ENCODE results near the gene CAPN10. TPM values are rescaled to one million over a fixed set of nuclear protein-coding genes. Genes with fewer than 3 reads are reported as not detected.

Gene CAPN10
- total and polyA plus RNA-seq, 4 donors, result 12.6 to 66.9 (median 29.6) TPM

DNA sequence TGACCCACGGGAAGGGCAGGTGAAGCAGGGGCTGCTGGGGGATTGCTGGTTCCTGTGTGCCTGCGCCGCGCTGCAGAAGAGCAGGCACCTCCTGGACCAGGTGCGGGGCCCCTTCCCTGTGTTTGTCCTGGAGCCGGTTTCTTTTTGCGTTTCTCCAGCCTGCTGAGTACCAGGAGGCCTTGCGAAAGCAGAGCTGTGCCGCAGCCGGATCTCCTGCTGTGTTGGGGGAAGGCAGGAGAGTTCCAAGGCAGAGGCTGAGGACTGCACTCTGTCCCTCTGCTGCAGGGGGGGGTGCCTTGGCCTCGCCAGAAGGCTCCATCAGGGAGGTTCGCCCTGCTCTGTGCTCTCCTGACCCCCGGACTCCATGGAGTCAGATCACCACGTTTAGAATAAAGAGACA, 2.8 kb downstream of the CAPN10 start:
- Histone ChIP-seq H3K27me3 (ENCODE audit: control insufficient read depth in 1 of 2, insufficient read depth in 2 of 2, low read length in 1 of 2) (no peaks in the 10 kb centered on the region), H3K9me3 (ENCODE audit: control insufficient read depth, low read length) (no peaks in the 10 kb centered on the region), H3K36me3 (ENCODE audit: control insufficient read depth in 1 of 2, insufficient read depth in 2 of 2, low read length in 1 of 2) (no peaks in the 10 kb centered on the region), H3K4me3 (ENCODE audit: low read length in 2 of 2) (no peak overlapping the region), H3K4me1 (ENCODE audit: control insufficient read depth in 1 of 2, insufficient read depth in 2 of 2, low read length in 2 of 2) (no peaks in the 10 kb centered on the region), H3K27ac (ENCODE audit: low read depth in 1 of 2, low read length in 2 of 2) (no peak overlapping the region)
- DNase-seq, result peak in 1 of 2 donors; percentile 55
- intact Hi-C loops (cut with DNase I), result no loop called here
- no peak for ATAC-seq (ENCODE audit: low FRiP score)
- 83 to 87% methylated on average over 14 of the region's 14 CpGs for WGBS, 2 donors

DNA sequence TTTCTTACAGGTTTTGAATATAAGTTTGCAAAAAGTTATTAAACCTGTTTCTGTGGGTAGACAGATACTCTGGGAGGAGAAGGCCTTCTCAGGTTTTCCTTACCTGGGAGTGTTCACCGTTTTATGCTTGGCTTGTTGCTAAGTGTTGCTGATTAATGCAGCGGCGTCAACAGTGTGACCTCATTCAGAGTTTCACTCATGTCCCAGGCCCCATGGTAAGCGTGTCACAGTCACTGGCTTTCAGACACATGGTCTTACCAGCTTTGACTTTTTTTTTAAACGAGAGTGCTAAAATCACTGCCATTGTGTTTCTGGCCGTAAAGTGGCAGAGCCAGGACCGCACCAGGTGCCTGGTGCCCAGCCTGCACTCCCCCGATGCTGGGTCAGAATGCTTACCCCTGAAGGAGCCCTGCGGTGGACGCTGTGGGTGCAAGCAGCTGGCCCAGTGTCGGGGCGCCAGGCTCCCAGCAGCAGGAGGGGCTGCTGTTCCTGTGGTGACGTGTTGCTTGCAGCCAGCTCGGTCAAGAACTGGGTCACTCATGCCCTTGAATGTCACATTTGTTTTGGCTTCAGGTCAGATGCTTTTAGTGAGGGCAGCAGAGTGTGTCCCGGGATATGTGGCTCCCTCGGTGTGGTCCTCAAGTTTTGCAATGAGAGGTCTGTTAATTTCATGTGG, 3.5 kb downstream of the CAPN10 start:
- Histone ChIP-seq H3K36me3 (ENCODE audit: control insufficient read depth in 1 of 2, insufficient read depth in 2 of 2, low read length in 1 of 2) (no peaks in the 10 kb centered on the region), H3K4me3 (ENCODE audit: low read length in 2 of 2) (no peak overlapping the region), H3K27me3 (ENCODE audit: control insufficient read depth in 1 of 2, insufficient read depth in 2 of 2, low read length in 1 of 2) (no peaks in the 10 kb centered on the region), H3K9me3 (ENCODE audit: control insufficient read depth, low read length) (no peaks in the 10 kb centered on the region), H3K27ac (ENCODE audit: low read depth in 1 of 2, low read length in 2 of 2) (no peak overlapping the region), H3K4me1 (ENCODE audit: control insufficient read depth in 1 of 2, insufficient read depth in 2 of 2, low read length in 2 of 2) (no peaks in the 10 kb centered on the region)
- DNase-seq (peak; percentile 19 to 61), ATAC-seq (ENCODE audit: low FRiP score) (no peak)
- WGBS, 2 donors, result 79% methylated on average over 16 of the region's 16 CpGs
- intact Hi-C loops (cut with DNase I), result no loop called here

- intact Hi-C loops (cut with DNase I), result no loop called here
- H3K27me3 ChIP-seq (ENCODE audit: control insufficient read depth in 1 of 2, insufficient read depth in 2 of 2, low read length in 1 of 2), result no peaks in the 10 kb centered on the region
- no peaks in the 10 kb centered on the region for H3K9me3 ChIP-seq (ENCODE audit: control insufficient read depth, low read length)
- 94 to 96% methylated on average over 21 of the region's 21 CpGs for WGBS, 2 donors
- ATAC-seq (ENCODE audit: low FRiP score), result no peak
- DNase-seq, result peak; percentile 32 to 59
- H3K4me1 ChIP-seq (ENCODE audit: control insufficient read depth in 1 of 2, insufficient read depth in 2 of 2, low read length in 2 of 2), result no peaks in the 10 kb centered on the region
- H3K27ac ChIP-seq (ENCODE audit: low read depth in 1 of 2, low read length in 2 of 2), result no peak overlapping the region
- no peaks in the 10 kb centered on the region for H3K36me3 ChIP-seq (ENCODE audit: control insufficient read depth in 1 of 2, insufficient read depth in 2 of 2, low read length in 1 of 2)
- H3K4me3 ChIP-seq (ENCODE audit: low read length in 2 of 2), result no peak overlapping the region
Observed at GRCh38 chr2:240590681-240591111, 4.2 kb downstream of the CAPN10 start.

GRCh38 chr2:240591226-240591625, 4.7 kb downstream of the CAPN10 start:
- no peak for DNase-seq
- intact Hi-C loops (cut with DNase I), result no loop called here

GRCh38 chr2:240591784-240592183, 5.2 kb downstream of the CAPN10 start:
- no peaks in the 10 kb centered on the region for H3K36me3 ChIP-seq (ENCODE audit: control insufficient read depth in 1 of 2, insufficient read depth in 2 of 2, low read length in 1 of 2)
- no peaks in the 10 kb centered on the region for H3K4me1 ChIP-seq (ENCODE audit: control insufficient read depth in 1 of 2, insufficient read depth in 2 of 2, low read length in 2 of 2)
- 92 to 94% methylated on average over 13 of the region's 13 CpGs for WGBS, 2 donors
- no peaks in the 10 kb centered on the region for H3K9me3 ChIP-seq (ENCODE audit: control insufficient read depth, low read length)
- ATAC-seq (ENCODE audit: low FRiP score), result no peak
- peak; percentile 26 to 64 for DNase-seq
- no peaks in the 10 kb centered on the region for H3K27me3 ChIP-seq (ENCODE audit: control insufficient read depth in 1 of 2, insufficient read depth in 2 of 2, low read length in 1 of 2)
- H3K4me3 ChIP-seq (ENCODE audit: low read length in 2 of 2), result no peak overlapping the region
- no peak overlapping the region for H3K27ac ChIP-seq (ENCODE audit: low read depth in 1 of 2, low read length in 2 of 2)
- intact Hi-C loops (cut with DNase I), result no loop called here

More at GRCh38 chr2:240591226-240591625, 4.7 kb downstream of the CAPN10 start:
- Histone ChIP-seq H3K36me3 (ENCODE audit: control insufficient read depth in 1 of 2, insufficient read depth in 2 of 2, low read length in 1 of 2) (no peaks in the 10 kb centered on the region), H3K4me1 (ENCODE audit: control insufficient read depth in 1 of 2, insufficient read depth in 2 of 2, low read length in 2 of 2) (no peaks in the 10 kb centered on the region), H3K4me3 (ENCODE audit: low read length in 2 of 2) (no peak overlapping the region), H3K27me3 (ENCODE audit: control insufficient read depth in 1 of 2, insufficient read depth in 2 of 2, low read length in 1 of 2) (no peaks in the 10 kb centered on the region), H3K27ac (ENCODE audit: low read depth in 1 of 2, low read length in 2 of 2) (no peak overlapping the region), H3K9me3 (ENCODE audit: control insufficient read depth, low read length) (no peaks in the 10 kb centered on the region)
- no peak for ATAC-seq (ENCODE audit: low FRiP score)
- WGBS, 2 donors, result 61 to 62% methylated on average over 6 of the region's 6 CpGs

- H3K27ac ChIP-seq (ENCODE audit: low read depth in 1 of 2, low read length in 2 of 2), result no peak overlapping the region
- H3K27me3 ChIP-seq (ENCODE audit: control insufficient read depth in 1 of 2, insufficient read depth in 2 of 2, low read length in 1 of 2), result no peaks in the 10 kb centered on the region
- ATAC-seq (ENCODE audit: low FRiP score) (no peak), DNase-seq (peak; percentile 22 to 62)
- no peak overlapping the region for H3K4me3 ChIP-seq (ENCODE audit: low read length in 2 of 2)
- no peaks in the 10 kb centered on the region for H3K9me3 ChIP-seq (ENCODE audit: control insufficient read depth, low read length)
- no peaks in the 10 kb centered on the region for H3K4me1 ChIP-seq (ENCODE audit: control insufficient read depth in 1 of 2, insufficient read depth in 2 of 2, low read length in 2 of 2)
- intact Hi-C loops (cut with DNase I), result no loop called here
- WGBS, 2 donors, result 80% methylated on average over 20 of the region's 20 CpGs
- no peaks in the 10 kb centered on the region for H3K36me3 ChIP-seq (ENCODE audit: control insufficient read depth in 1 of 2, insufficient read depth in 2 of 2, low read length in 1 of 2)
Observed at GRCh38 chr2:240593026-240593702, 6.6 kb downstream of the CAPN10 start.

GRCh38 chr2:240593703-240594451, 7.3 kb downstream of the CAPN10 start:
- H3K4me1 ChIP-seq (ENCODE audit: control insufficient read depth in 1 of 2, insufficient read depth in 2 of 2, low read length in 2 of 2), result no peaks in the 10 kb centered on the region
- no peak overlapping the region for H3K4me3 ChIP-seq (ENCODE audit: low read length in 2 of 2)
- DNase-seq, result peak; percentile 41 to 69
- H3K27me3 ChIP-seq (ENCODE audit: control insufficient read depth in 1 of 2, insufficient read depth in 2 of 2, low read length in 1 of 2), result no peaks in the 10 kb centered on the region
- 54 to 65% methylated on average over 18 to 19 of the region's 19 CpGs for WGBS, 2 donors
- H3K36me3 ChIP-seq (ENCODE audit: control insufficient read depth in 1 of 2, insufficient read depth in 2 of 2, low read length in 1 of 2), result no peaks in the 10 kb centered on the region
- no peak for ATAC-seq (ENCODE audit: low FRiP score)
- H3K9me3 ChIP-seq (ENCODE audit: control insufficient read depth, low read length), result no peaks in the 10 kb centered on the region
- no peak overlapping the region for H3K27ac ChIP-seq (ENCODE audit: low read depth in 1 of 2, low read length in 2 of 2)
- intact Hi-C loops (cut with DNase I), result no loop called here

GRCh38 chr2:240594511-240595380, 8.2 kb downstream of the CAPN10 start:
- Histone ChIP-seq H3K9me3 (ENCODE audit: control insufficient read depth, low read length) (no peaks in the 10 kb centered on the region), H3K27ac (ENCODE audit: low read depth in 1 of 2, low read length in 2 of 2) (no peak overlapping the region), H3K27me3 (ENCODE audit: control insufficient read depth in 1 of 2, insufficient read depth in 2 of 2, low read length in 1 of 2) (no peaks in the 10 kb centered on the region), H3K4me3 (ENCODE audit: low read length in 2 of 2) (no peak overlapping the region), H3K4me1 (ENCODE audit: control insufficient read depth in 1 of 2, insufficient read depth in 2 of 2, low read length in 2 of 2) (no peaks in the 10 kb centered on the region), H3K36me3 (ENCODE audit: control insufficient read depth in 1 of 2, insufficient read depth in 2 of 2, low read length in 1 of 2) (no peaks in the 10 kb centered on the region)
- peak; percentile 35 to 59 for DNase-seq
- intact Hi-C loops (cut with DNase I), result no loop called here
- ATAC-seq (ENCODE audit: low FRiP score), result no peak
- WGBS, 2 donors, result 82 to 83% methylated on average over 34 of the region's 34 CpGs
